GM12801 (cell line): Measurements from ENCODE around the gene ENOX1.

ENCODE experiments used
- CTCF ChIP-seq: IDR thresholded peaks from one replicate; pipeline ENCODE4 v1.5.1; 2011; ENCODE audit warnings: control low read depth; ENCODE audit not compliant: insufficient read length; ENCODE audit errors: extremely low read depth

Gene ENOX1

GRCh38 chr13:43512221-43512620 is 274.6 kb downstream of the ENOX1 start:
- TF ChIP-seq CTCF: no peak

GRCh38 chr13:43510956-43511901 is 275.5 kb downstream of the ENOX1 start:
- TF ChIP-seq CTCF: no peak

- no peak for TF ChIP-seq CTCF
Measured at GRCh38 chr13:43495732-43496131, 291.0 kb downstream of the ENOX1 start.

- TF ChIP-seq CTCF: no peak
Measured at GRCh38 chr13:43494206-43494605, 292.6 kb downstream of the ENOX1 start.

GRCh38 chr13:43493496-43494000 is 293.2 kb downstream of the ENOX1 start:
- no peak for TF ChIP-seq CTCF

GRCh38 chr13:43492745-43493144 is 294.0 kb downstream of the ENOX1 start:
- no peak for TF ChIP-seq CTCF

GRCh38 chr13:43492311-43492710 is 294.5 kb downstream of the ENOX1 start:
- TF ChIP-seq CTCF: no peak
